Activated T-cell treated with anti-CD3 and anti-CD28 coated beads, Interleukin-2, amount 50 U/mL, for 4 hours (primary cell): ENCODE data around the gene FAM50A. TPM values are rescaled to one million over a fixed set of nuclear protein-coding genes. Genes with fewer than 3 reads are reported as not detected.
"Not testable (repeated sequence)": the region's sequence is repeated elsewhere in the genome, so short reads cannot be mapped to it uniquely, and the experiment has no call there.

Source experiments
- ATAC-seq, 2 donors: fragments of 200-7000 bp; cut with Tn5 transposase; one replicate each; pipeline ENCODE4 v1.10.0; 2021
- DNase-seq: peaks from one replicate; pipeline ENCODE4 v3.0.0-alpha.2; 2020
- H3K27me3 Mint-ChIP-seq: one replicate; pipeline ENCODE4 v1.8.0; 2021; ENCODE audit warnings: low read depth, mixed read lengths
- H3K36me3 Mint-ChIP-seq: one replicate; pipeline ENCODE4 v1.8.0; 2022; ENCODE audit warnings: mixed read lengths; ENCODE audit not compliant: insufficient read depth
- H3K4me1 Mint-ChIP-seq: one replicate; pipeline ENCODE4 v1.8.0; 2021; ENCODE audit warnings: low read depth, mixed read lengths
- H3K4me3 Mint-ChIP-seq: one replicate; pipeline ENCODE4 v1.8.0; 2021; ENCODE audit warnings: mild to moderate bottlenecking, moderate library complexity, mixed read lengths
- H3K9me3 Mint-ChIP-seq: one replicate; pipeline ENCODE4 v1.8.0; 2021; ENCODE audit warnings: mixed read lengths
- total RNA-seq, 3 donors: library from RNA; stranded (reverse); gene quantifications; one replicate each; pipeline ENCODE4 v1.2.1, GENCODE V29; 2021

The FAM50A gene
- total RNA-seq, result 10 to 100 TPM; 60.2 to 61.9 (median 61.6) TPM

GRCh38 chrX:154443992-154444754 lies at the start of gene FAM50A:
Gene FAM50A, plus strand, starts transcription at chrX:154444141. Its CDS starts 95 bp downstream, at chrX:154444236.
- DNase-seq, result peak; percentile 56
- peak; percentile 88 to 89 for ATAC-seq
- Mint-ChIP-seq H3K36me3 (peaks cover 5% of the 10 kb centered on the region), H3K9me3 (no peaks in the 10 kb centered on the region), H3K4me3 (peak within 1 kb of the TSS; percentile 70), H3K27me3 (no peaks in the 10 kb centered on the region), H3K4me1 (peaks cover 17% of the 10 kb centered on the region)

- not testable (repeated sequence) for H3K4me1 Mint-ChIP-seq, ATAC-seq, DNase-seq, H3K27me3 Mint-ChIP-seq, H3K9me3 Mint-ChIP-seq
- H3K36me3 Mint-ChIP-seq, result peaks cover 18% of the 10 kb centered on the region
- H3K4me3 Mint-ChIP-seq, result peak overlapping the region; percentile 97
Observed at GRCh38 chrX:154396363-154396762, 47.6 kb upstream of the FAM50A start.

- ATAC-seq (peak; percentile 59 to 64), DNase-seq (peak; percentile 52)
- peak overlapping the region; percentile 97 for H3K4me3 Mint-ChIP-seq
- H3K27me3 Mint-ChIP-seq, result no peaks in the 10 kb centered on the region
- peaks cover 10% of the 10 kb centered on the region for H3K4me1 Mint-ChIP-seq
- H3K9me3 Mint-ChIP-seq, result no peaks in the 10 kb centered on the region
- H3K36me3 Mint-ChIP-seq, result peaks cover 18% of the 10 kb centered on the region
Observed at GRCh38 chrX:154396973-154397887, 46.7 kb upstream of the FAM50A start.

GRCh38 chrX:154397888-154398667 lies 45.9 kb upstream of the FAM50A start, which contains the start of gene RPL10:
Gene RPL10, plus strand, starts transcription at chrX:154398377. Its CDS starts 143 bp downstream, at chrX:154398520.
- H3K4me1 Mint-ChIP-seq, result peaks cover 10% of the 10 kb centered on the region
- ATAC-seq, result peak; percentile 68 to 76
- H3K9me3 Mint-ChIP-seq, result no peaks in the 10 kb centered on the region
- no peaks in the 10 kb centered on the region for H3K27me3 Mint-ChIP-seq
- peaks cover 18% of the 10 kb centered on the region for H3K36me3 Mint-ChIP-seq
- H3K4me3 Mint-ChIP-seq, result peak within 1 kb of the TSS; percentile 97
- peak; percentile 82 for DNase-seq

- H3K27me3 Mint-ChIP-seq, result no peaks in the 10 kb centered on the region
- H3K36me3 Mint-ChIP-seq, result peaks cover 18% of the 10 kb centered on the region
- H3K4me1 Mint-ChIP-seq, result peaks cover 10% of the 10 kb centered on the region
- H3K4me3 Mint-ChIP-seq, result peak overlapping the region; percentile 97
- ATAC-seq, result peak; percentile 15
- DNase-seq, result peak; percentile 80
- no peaks in the 10 kb centered on the region for H3K9me3 Mint-ChIP-seq
Observed at GRCh38 chrX:154398668-154399526, 45.0 kb upstream of the FAM50A start.

- ATAC-seq (no peak), DNase-seq (no peak)
- no peaks in the 10 kb centered on the region for H3K9me3 Mint-ChIP-seq
- peak overlapping the region; percentile 97 for H3K4me3 Mint-ChIP-seq
- peaks cover 18% of the 10 kb centered on the region for H3K36me3 Mint-ChIP-seq
- peaks cover 10% of the 10 kb centered on the region for H3K4me1 Mint-ChIP-seq
- H3K27me3 Mint-ChIP-seq, result no peaks in the 10 kb centered on the region
Observed at GRCh38 chrX:154399527-154400368, 44.2 kb upstream of the FAM50A start.

GRCh38 chrX:154400369-154400817 lies 43.5 kb upstream of the FAM50A start:
- Mint-ChIP-seq H3K4me3 (peak overlapping the region; percentile 97), H3K36me3 (peaks cover 18% of the 10 kb centered on the region)
- not testable (repeated sequence) for H3K9me3 Mint-ChIP-seq, DNase-seq, H3K4me1 Mint-ChIP-seq, ATAC-seq, H3K27me3 Mint-ChIP-seq

- H3K4me1 Mint-ChIP-seq, result peaks cover 10% of the 10 kb centered on the region
- no peaks in the 10 kb centered on the region for H3K27me3 Mint-ChIP-seq
- peaks cover 18% of the 10 kb centered on the region for H3K36me3 Mint-ChIP-seq
- H3K4me3 Mint-ChIP-seq, result peak overlapping the region; percentile 97
- DNase-seq (no peak), ATAC-seq (peak in 1 of 2 donors; percentile 3)
- H3K9me3 Mint-ChIP-seq, result no peaks in the 10 kb centered on the region
Observed at GRCh38 chrX:154401045-154401799, 42.7 kb upstream of the FAM50A start.

- Mint-ChIP-seq H3K4me3 (no peak overlapping the region), H3K36me3 (peaks cover 18% of the 10 kb centered on the region), H3K27me3 (no peaks in the 10 kb centered on the region), H3K4me1 (peaks cover 8% of the 10 kb centered on the region), H3K9me3 (no peaks in the 10 kb centered on the region)
- DNase-seq (no peak), ATAC-seq (no peak)
Observed at GRCh38 chrX:154401918-154402621, 41.9 kb upstream of the FAM50A start.

- H3K4me3 Mint-ChIP-seq, result no peak overlapping the region
- H3K27me3 Mint-ChIP-seq, result no peaks in the 10 kb centered on the region
- ATAC-seq (no peak), DNase-seq (no peak)
- H3K4me1 Mint-ChIP-seq, result peaks cover 8% of the 10 kb centered on the region
- H3K36me3 Mint-ChIP-seq, result peaks cover 18% of the 10 kb centered on the region
- no peaks in the 10 kb centered on the region for H3K9me3 Mint-ChIP-seq
Observed at GRCh38 chrX:154402622-154403127, 41.3 kb upstream of the FAM50A start.

GRCh38 chrX:154403192-154403591 lies 40.7 kb upstream of the FAM50A start:
- ATAC-seq, result no peak
- Mint-ChIP-seq H3K4me3 (no peak overlapping the region), H3K9me3 (no peaks in the 10 kb centered on the region), H3K27me3 (no peaks in the 10 kb centered on the region), H3K4me1 (peaks cover 9% of the 10 kb centered on the region), H3K36me3 (peaks cover 17% of the 10 kb centered on the region)
- no peak for DNase-seq
